ENCODE results near the gene SCGB1C1.

DNA sequence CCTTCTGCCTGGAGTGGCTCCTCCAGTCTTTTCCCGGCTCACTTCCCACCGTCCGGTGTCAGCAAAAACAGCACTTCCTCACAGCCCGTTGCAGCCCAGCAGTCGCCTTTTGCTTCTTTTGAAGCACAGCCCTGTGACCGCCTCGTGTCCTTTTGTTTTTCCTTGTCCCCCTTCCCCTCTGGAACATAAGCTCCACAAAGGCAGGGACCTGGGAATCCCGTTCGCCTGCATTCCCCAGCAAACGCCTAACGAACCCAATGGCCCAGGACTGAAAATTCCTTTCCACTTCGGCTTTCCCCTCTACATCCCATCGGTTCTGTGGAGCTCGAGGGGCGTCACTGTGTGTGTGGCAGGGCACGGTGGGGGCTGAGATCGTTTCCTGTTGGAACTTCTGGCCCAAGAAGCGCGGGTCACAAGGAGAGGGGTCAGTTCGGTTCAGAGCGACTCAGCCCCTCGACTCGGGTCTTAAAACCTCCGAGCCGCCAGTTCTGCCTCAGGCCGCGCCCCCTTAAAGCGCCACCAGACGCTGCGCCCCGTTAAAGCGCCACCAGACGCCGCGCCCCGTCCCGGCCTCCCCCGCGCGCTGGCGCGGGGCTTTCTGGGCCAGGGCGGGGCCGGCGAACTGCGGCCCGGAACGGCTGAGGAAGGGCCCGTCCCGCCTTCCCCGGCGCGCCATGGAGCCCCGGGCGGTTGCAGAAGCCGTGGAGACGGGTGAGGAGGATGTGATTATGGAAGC, 15.5 kb downstream of the SCGB1C1 start:
- TF ChIP-seq POLR2A (IDR thresholded peaks at IDR 0.05; ENCODE audit: low read length) (peak; percentile 34), GATA1 (IDR thresholded peaks at IDR 0.05; ENCODE audit: low read depth, low read length) (no peak)

Data from erythroblast (primary cell).